ENCODE measurements around the gene FAM107B.

GRCh38 chr10:14624600-14624999, 150.1 kb downstream of the FAM107B start:
- TF ChIP-seq CTCF (IDR thresholded peaks at IDR 0.05; ENCODE audit: poor library complexity) (no peak), EZH2 (IDR thresholded peaks at IDR 0.05; ENCODE audit: borderline replicate concordance) (no peak)

Data from hepatocyte (in vitro differentiated cells).